K562 (cell line): Measurements from ENCODE around the gene ZMYND8. TPM values are rescaled to one million over a fixed set of nuclear protein-coding genes. Genes with fewer than 3 reads are reported as not detected.

ENCODE experiments used
- ATAC-seq: fragments of 200-7000 bp; cut with Tn5 transposase; 3 replicates; pipeline ENCODE4 v1.9.1; 2020; ENCODE audit warnings: moderate library complexity
- BruUV-seq: library from RNA; stranded (reverse); fragments of 400-500 nt; replicated peaks from 2 replicates; lab custom pipeline; 2021; lab: Mats Ljungman, UMichigan
- CTCF ChIA-PET: fragments of 300-600 bp; formaldehyde crosslinking; extraction: SDS; loops from one replicate; lab custom pipeline; 2021; ENCODE audit warnings: low intra/inter-chr PET ratio; lab: Yijun Ruan, JAX
- POLR2A ChIA-PET: fragments of 300-600, 350-650 bp; sonication (Branson Sonifier 250); formaldehyde crosslinking; extraction: SDS; loops from one replicate; lab custom pipeline; 2021; ENCODE audit warnings: antibody characterized with exemption, inconsistent platforms; lab: Yijun Ruan, JAX
- DNase-seq, 4 experiments: peaks; one replicate each; pipeline versions ENCODE4 v3.0.0 to v3.0.0-alpha.2; 2011 to 2018; ENCODE audit warnings: low spot score in 3 of 4, mixed read lengths in 3 of 4; ENCODE audit errors: extremely low read depth in 1 of 4
- FAIRE-seq: peaks from 2 replicates; lab custom pipeline; 2011; peaks lifted over from hg19 to GRCh38; lab: Jason Lieb, UNC
- H2AFZ ChIP-seq: 2 replicates; pipeline ENCODE4 v1.6.0; 2011; ENCODE audit warnings: low read depth, low read length, control low read depth, inconsistent platforms
- H3K27ac ChIP-seq: fragments of 200-600 bp; 3 replicates; pipeline ENCODE4 v1.8.0; 2011; ENCODE audit warnings: low read depth, mild to moderate bottlenecking, control low read depth, inconsistent platforms, low read length, moderate library complexity, mixed read lengths; ENCODE audit errors: extremely low read depth
- H3K27me3 ChIP-seq, 2 experiments: fragments of 300-600 bp in 1 of 2; 2 replicates in 1 of 2; 3 replicates in 1 of 2; pipeline versions ENCODE4 v1.6.0 to v1.8.0; 2011; ENCODE audit warnings: inconsistent platforms in 2 of 2, low read length in 2 of 2, mild to moderate bottlenecking in 1 of 2, mixed read lengths in 1 of 2, moderate library complexity in 1 of 2; ENCODE audit not compliant: control insufficient read depth in 2 of 2, insufficient read depth in 2 of 2
- H3K36me3 ChIP-seq: fragments of 300-600 bp; 3 replicates; pipeline ENCODE4 v1.8.0; 2011; ENCODE audit warnings: mild to moderate bottlenecking, low read length, inconsistent platforms; ENCODE audit not compliant: control insufficient read depth, insufficient read depth
- H3K4me1 ChIP-seq, 2 experiments: fragments of 200-600 bp in 1 of 2; replicated peaks in 1 of 2; 2 replicates in 1 of 2; 3 replicates in 1 of 2; pipeline versions ENCODE4 v1.5.1 to v1.8.0; 2011; ENCODE audit warnings: inconsistent platforms in 2 of 2, low read length in 2 of 2, mild to moderate bottlenecking in 1 of 2, mixed read lengths in 1 of 2, moderate library complexity in 1 of 2; ENCODE audit not compliant: control insufficient read depth in 2 of 2, insufficient read depth in 2 of 2
- H3K4me2 ChIP-seq: 2 replicates; pipeline ENCODE4 v1.6.1; 2011; ENCODE audit warnings: low read length, control low read depth, inconsistent platforms, mixed read lengths; ENCODE audit not compliant: insufficient read depth
- H3K4me3 ChIP-seq: fragments of 200-600 bp; sonication (generic), shearing (Covaris generic); 2 replicates; pipeline ENCODE4 v1.5.1; 2016; ENCODE audit warnings: control low read depth, inconsistent platforms
- H3K79me2 ChIP-seq: fragments of 200-600 bp; 3 replicates; pipeline ENCODE4 v1.8.0; 2011; ENCODE audit warnings: low read length, inconsistent platforms; ENCODE audit not compliant: control insufficient read depth, insufficient read depth
- H3K9ac ChIP-seq, 2 experiments: 2 replicates each; pipeline versions ENCODE4 v1.6.0 to v1.6.1; 2011; ENCODE audit warnings: low read depth in 2 of 2, low read length in 2 of 2, control low read depth in 1 of 2, inconsistent platforms in 1 of 2, mild to moderate bottlenecking in 1 of 2, mixed read lengths in 1 of 2; ENCODE audit not compliant: insufficient read depth in 1 of 2
- H3K9me1 ChIP-seq: one replicate; pipeline ENCODE4 v1.6.0; 2011; ENCODE audit warnings: inconsistent platforms, mild to moderate bottlenecking, low read length, moderate library complexity; ENCODE audit not compliant: control insufficient read depth, insufficient read depth
- H3K9me3 ChIP-seq: replicated peaks from 2 replicates; pipeline ENCODE4 v1.5.1; 2011; ENCODE audit warnings: low read depth, low read length, inconsistent platforms; ENCODE audit not compliant: control insufficient read depth, insufficient read depth
- H4K20me1 ChIP-seq: replicated peaks from 2 replicates; pipeline ENCODE4 v1.6.1; 2011; ENCODE audit warnings: low read length, inconsistent platforms, mixed read lengths; ENCODE audit not compliant: control insufficient read depth, insufficient read depth
- ADNP ChIP-seq: fragments of 200-800 bp; sonication (Bioruptor generic); IDR thresholded peaks from 2 replicates; pipeline ENCODE4 v1.6.1; 2016; ENCODE audit warnings: missing genetic modification characterization, missing compliant biosample characterization
- ATF7 ChIP-seq: fragments of 450-650 bp; IDR thresholded peaks from 2 replicates; pipeline ENCODE4 v1.7.1; 2014; ENCODE audit warnings: mild to moderate bottlenecking, moderate library complexity
- ETV6 ChIP-seq, 3 experiments: fragments of 150-350 bp in 1 of 3; sonication (generic) in 1 of 3; formaldehyde crosslinking in 1 of 3; IDR thresholded peaks; 2 replicates each; pipeline versions ENCODE4 v1.6.1 to v1.8.0; 2014 to 2022; ENCODE audit warnings: borderline replicate concordance in 2 of 3, low read depth in 2 of 3, antibody characterized with exemption in 1 of 3, low read length in 1 of 3, mild to moderate bottlenecking in 1 of 3, missing genetic modification reagents in 1 of 3
- FOXJ3 ChIP-seq: sonication (generic); formaldehyde crosslinking; IDR thresholded peaks from 2 replicates; pipeline ENCODE4 v1.4.0; 2020; ENCODE audit warnings: mild to moderate bottlenecking, missing genetic modification reagents
- HLTF ChIP-seq: fragments of 450-650 bp; IDR thresholded peaks from 2 replicates; pipeline ENCODE4 v1.6.1; 2016
- HMG20A ChIP-seq: fragments of 450-650 bp; formaldehyde crosslinking; conservative IDR thresholded peaks from 2 replicates; pipeline ENCODE4 v1.4.0; 2020; ENCODE audit warnings: mild to moderate bottlenecking, mixed read lengths
- POLR2A ChIP-seq: fragments of 450-650 bp; conservative IDR thresholded peaks from 2 replicates; pipeline ENCODE4 v1.6.1; 2016
- TARDBP ChIP-seq: fragments of 450-650 bp; IDR thresholded peaks from 2 replicates; pipeline ENCODE4 v1.6.1; 2016
- YBX1 ChIP-seq: fragments of 450-650 bp; IDR thresholded peaks from 2 replicates; pipeline ENCODE4 v1.7.1; 2016; ENCODE audit warnings: mild to moderate bottlenecking
- ZBTB11 ChIP-seq, 3 experiments: fragments of 200-800 bp in 1 of 3; fragments of 250-450 bp in 1 of 3; fragments of 450-650 bp in 1 of 3; sonication (Bioruptor Pico) in 1 of 3; sonication (Bioruptor generic) in 1 of 3; formaldehyde crosslinking in 1 of 3; IDR thresholded peaks; 2 replicates each; pipeline versions ENCODE4 v1.6.1 to v1.8.0; 2016 to 2022; ENCODE audit warnings: mild to moderate bottlenecking in 2 of 3, missing genetic modification characterization in 2 of 3, missing compliant biosample characterization in 1 of 3, moderate library complexity in 1 of 3
- ZBTB2 ChIP-seq: fragments of 450-650 bp; IDR thresholded peaks from 2 replicates; pipeline ENCODE4 v1.6.1; 2016; ENCODE audit warnings: antibody characterized with exemption
- ZNF184 ChIP-seq: sonication (generic); formaldehyde crosslinking; IDR thresholded peaks from 2 replicates; pipeline ENCODE4 v1.5.0; 2020; ENCODE audit warnings: missing genetic modification reagents
- ZNF311 ChIP-seq: fragments of 250-450 bp; sonication (Bioruptor Pico); IDR thresholded peaks from 2 replicates; pipeline ENCODE4 v1.4.0; 2020; ENCODE audit warnings: mild to moderate bottlenecking, moderate library complexity
- ZNF445 ChIP-seq: fragments of 250-450 bp; sonication (Bioruptor Pico); IDR thresholded peaks from 2 replicates; pipeline ENCODE4 v1.4.0; 2020; ENCODE audit warnings: low read depth, mild to moderate bottlenecking, moderate library complexity
- ZNF512 ChIP-seq: IDR thresholded peaks from 2 replicates; pipeline ENCODE4 v1.6.1; 2016; ENCODE audit warnings: missing genetic modification characterization, missing compliant biosample characterization
- WGBS: fragments of 100-300 bp; shearing (Covaris generic); methylation state at CpG from one replicate; pipeline ENCODE4 v1.1.6; 2016; ENCODE audit warnings: low coverage, mixed read lengths; ENCODE audit not compliant: insufficient coverage; ENCODE audit errors: missing lambda C conversion rate; 5-methylcytosine and 5-hydroxymethylcytosine counted together
- in situ Hi-C: fragments of 300-500 bp; cut with MboI; formaldehyde crosslinking; loops from 4 replicates; pipeline ENCODE4 v1.15.0; 2018; ENCODE audit warnings: inconsistent platforms, mixed read lengths
- intact Hi-C: fragments of 100-400 bp; cut with micrococcal nuclease; formaldehyde crosslinking; loops from 2 replicates; pipeline ENCODE4 v1.14.2; 2022
- polyA plus RNA-seq, 8 experiments: library from polyadenylated mRNA; depleted of rRNA in 4 of 8; stranded (reverse) in 5 of 8; unstranded in 3 of 8; fragments of >200 nt; fragmentation: Nextera tagmentation in 2 of 8; fragmentation: Illumina TruSeq in 1 of 8; extraction: Ambion mirVana in 2 of 8; extraction: Trizol in 1 of 8; gene quantifications; 2 replicates each; pipeline versions ENCODE4 v1.2.1 to v1.2.3, GENCODE V29; 2011 to 2014; ENCODE audit warnings: inconsistent platforms in 1 of 8, missing spikeins in 1 of 8
- total RNA-seq, 7 experiments: library from RNA; depleted of rRNA in 6 of 7; stranded (reverse); fragments of >200 nt in 6 of 7; fragmentation: Illumina TruSeq in 2 of 7; extraction: Trizol in 2 of 7; gene quantifications; 2 replicates each; pipeline versions ENCODE4 v1.2.1 to v1.2.3, GENCODE V29; 2011 to 2021; ENCODE audit warnings: low replicate concordance in 1 of 7
- TF ChIP-seq, protein P1 (sequence below): fragments of 450-650 bp; conservative IDR thresholded peaks from 2 replicates; pipeline ENCODE4 v1.6.1; 2016; ENCODE audit warnings: missing genetic modification characterization, low read depth, mild to moderate bottlenecking, missing compliant biosample characterization, moderate library complexity

The ZMYND8 gene
- total and polyA plus RNA-seq, 9 of the 15 experiments (the other 6 are each of a cell fraction or from before 2014, with no cell fraction given), result 31.8 to 148 (median 71.9) TPM

DNA sequence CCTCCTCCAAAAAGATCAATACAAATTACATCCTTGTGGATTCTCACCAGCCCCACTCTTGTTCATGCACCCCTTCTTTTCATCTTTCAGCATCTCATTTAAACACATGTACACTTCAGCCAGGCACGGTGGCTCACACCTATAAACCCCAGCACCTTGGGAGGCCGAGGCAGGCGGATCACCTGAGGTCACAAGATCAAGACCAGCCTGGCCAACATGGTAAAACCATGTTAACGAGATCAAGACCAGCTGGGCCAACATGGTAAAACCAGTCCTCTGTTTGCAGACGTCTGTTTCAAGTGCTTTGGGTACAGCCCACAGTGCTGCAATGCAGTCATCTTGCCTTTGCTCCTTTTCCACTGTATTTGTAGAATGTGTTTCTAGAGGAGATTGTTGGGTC lies 45.3 kb downstream of the ZMYND8 start:
- Histone ChIP-seq H3K79me2 (peaks cover 99% of the 10 kb centered on the region), H3K9me1 (peaks cover 8% of the 10 kb centered on the region), H4K20me1 (peaks cover 25% of the 10 kb centered on the region), H3K9me3 (no peaks in the 10 kb centered on the region), H3K27me3 (no peaks in the 10 kb centered on the region), H2AFZ (no peak overlapping the region), H3K4me3 (no peak overlapping the region), H3K27ac (no peak overlapping the region; the same call in 2 of the 3 replicates), H3K36me3 (peaks cover 86% of the 10 kb centered on the region), H3K4me2 (no peak overlapping the region), H3K9ac (no peak overlapping the region; a peak in 1 of 4 replicates), H3K4me1 (peaks cover 14 to 25% of the 10 kb centered on the region in 2 experiments)
- in situ Hi-C loops (no loop called here), intact Hi-C loops (no loop called here)
- ChIA-PET POLR2A (no interaction called here), CTCF (no interaction called here)
- FAIRE-seq, result no peak
- ATAC-seq, result no peak
- DNase-seq, result no peak
- 85% methylated on average over 5 of the region's 5 CpGs for WGBS
- BruUV-seq, result no TSS peak
- TF ChIP-seq POLR2A (0 out of 2 replicates have a peak, but pooled peaks have one; percentile 4), ADNP (no peak), ATF7 (no peak), YBX1 (no peak), ETV6 (IDR thresholded peaks at IDR 0.05; ENCODE audit: borderline replicate concordance in 1 of 2, low read depth in 2 of 2, low read length in 1 of 2) (no peak), ETV6 (CRISPR knock-in tag; IDR thresholded peaks at IDR 0.05; ENCODE audit: borderline replicate concordance) (no peak), ZBTB11 (CRISPR knock-in tag; IDR thresholded peaks at IDR 0.05) (peak in 1 of 3 experiments; percentile 89; a peak in 1 of 6 replicates), FOXJ3 (no peak), ZNF184 (CRISPR knock-in tag) (no peak), ZNF311 (CRISPR knock-in tag) (no peak), HMG20A (CRISPR knock-in tag) (no peak), ZNF512 (tag) (no peak), HLTF (no peak), TARDBP (no peak), ZBTB2 (no peak), ZNF445 (CRISPR knock-in tag) (no peak)
- TF ChIP-seq, protein P1, sequence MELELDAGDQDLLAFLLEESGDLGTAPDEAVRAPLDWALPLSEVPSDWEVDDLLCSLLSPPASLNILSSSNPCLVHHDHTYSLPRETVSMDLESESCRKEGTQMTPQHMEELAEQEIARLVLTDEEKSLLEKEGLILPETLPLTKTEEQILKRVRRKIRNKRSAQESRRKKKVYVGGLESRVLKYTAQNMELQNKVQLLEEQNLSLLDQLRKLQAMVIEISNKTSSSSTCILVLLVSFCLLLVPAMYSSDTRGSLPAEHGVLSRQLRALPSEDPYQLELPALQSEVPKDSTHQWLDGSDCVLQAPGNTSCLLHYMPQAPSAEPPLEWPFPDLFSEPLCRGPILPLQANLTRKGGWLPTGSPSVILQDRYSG, result no peak
